ENCODE data around the gene LRP4.
A peak's percentile ranks its signal among the peaks of the same experiment; 100 is the strongest.

The LRP4 gene

GRCh38 chr11:46895821-46896220, 22.5 kb downstream of the LRP4 start:
- FAIRE-seq: no peak
- DNase-seq (ENCODE audit: extremely low spot score, insufficient read length, low read depth): no peak

- DNase-seq (ENCODE audit: extremely low spot score, insufficient read length, low read depth) (no peak), FAIRE-seq (no peak)
These were observed 23.4 kb downstream of the LRP4 start for GRCh38 chr11:46894961-46895360.

- no peak for FAIRE-seq
- DNase-seq (ENCODE audit: extremely low spot score, insufficient read length, low read depth): no peak
These were observed 23.8 kb downstream of the LRP4 start for GRCh38 chr11:46894506-46894905.

- FAIRE-seq (no peak), DNase-seq (ENCODE audit: extremely low spot score, insufficient read length, low read depth) (no peak)
These were observed 25.5 kb downstream of the LRP4 start for GRCh38 chr11:46892838-46893237.

GRCh38 chr11:46892109-46892508, 26.2 kb downstream of the LRP4 start:
- FAIRE-seq: no peak
- DNase-seq (ENCODE audit: extremely low spot score, insufficient read length, low read depth): no peak

- DNase-seq (ENCODE audit: extremely low spot score, insufficient read length, low read depth): no peak
- no peak for FAIRE-seq
These were observed 27.7 kb downstream of the LRP4 start for GRCh38 chr11:46890665-46891064.

GRCh38 chr11:46889689-46890475, 28.5 kb downstream of the LRP4 start:
- peak; percentile 60 for DNase-seq (ENCODE audit: extremely low spot score, insufficient read length, low read depth)
- peak; percentile 91 for FAIRE-seq

GRCh38 chr11:46889251-46889650, 29.1 kb downstream of the LRP4 start:
- FAIRE-seq (no peak), DNase-seq (ENCODE audit: extremely low spot score, insufficient read length, low read depth) (no peak)

- no peak for FAIRE-seq
- no peak for DNase-seq (ENCODE audit: extremely low spot score, insufficient read length, low read depth)
These were observed 29.7 kb downstream of the LRP4 start for GRCh38 chr11:46888636-46889035.

- DNase-seq (ENCODE audit: extremely low spot score, insufficient read length, low read depth) (no peak), FAIRE-seq (no peak)
These were observed 32.1 kb downstream of the LRP4 start for GRCh38 chr11:46886211-46886610.

GRCh38 chr11:46879056-46879585, 39.2 kb downstream of the LRP4 start:
- FAIRE-seq (no peak), DNase-seq (ENCODE audit: extremely low spot score, insufficient read length, low read depth) (no peak)

GRCh38 chr11:46877580-46877979, 40.8 kb downstream of the LRP4 start:
- no peak for DNase-seq (ENCODE audit: extremely low spot score, insufficient read length, low read depth)
- FAIRE-seq: no peak

- no peak for DNase-seq (ENCODE audit: extremely low spot score, insufficient read length, low read depth)
- no peak for FAIRE-seq
These were observed 41.9 kb downstream of the LRP4 start for GRCh38 chr11:46876471-46876870.

- FAIRE-seq (no peak), DNase-seq (ENCODE audit: extremely low spot score, insufficient read length, low read depth) (no peak)
These were observed 43.8 kb downstream of the LRP4 start for GRCh38 chr11:46874586-46874985.

- FAIRE-seq: no peak
- no peak for DNase-seq (ENCODE audit: extremely low spot score, insufficient read length, low read depth)
These were observed 49.4 kb downstream of the LRP4 start for GRCh38 chr11:46868912-46869311.

GRCh38 chr11:46865340-46865739, 53.0 kb downstream of the LRP4 start:
- no peak for FAIRE-seq

GRCh38 chr11:46860218-46860617, 58.1 kb downstream of the LRP4 start:
- no peak for FAIRE-seq
- DNase-seq (ENCODE audit: extremely low spot score, insufficient read length, low read depth): no peak

More at GRCh38 chr11:46865340-46865739, 53.0 kb downstream of the LRP4 start:
- no peak for DNase-seq (ENCODE audit: extremely low spot score, insufficient read length, low read depth)

GRCh38 chr11:46858920-46859546, 59.3 kb downstream of the LRP4 start:
- no peak for FAIRE-seq
- DNase-seq (ENCODE audit: extremely low spot score, insufficient read length, low read depth): no peak

GRCh38 chr11:46857666-46858065, 60.7 kb downstream of the LRP4 start:
- no peak for FAIRE-seq
- no peak for DNase-seq (ENCODE audit: extremely low spot score, insufficient read length, low read depth)

GRCh38 chr11:46856605-46857343, 61.6 kb downstream of the LRP4 start:
- FAIRE-seq (no peak), DNase-seq (ENCODE audit: extremely low spot score, insufficient read length, low read depth) (no peak)

- no peak for DNase-seq (ENCODE audit: extremely low spot score, insufficient read length, low read depth)
- FAIRE-seq: no peak
These were observed 62.5 kb downstream of the LRP4 start for GRCh38 chr11:46855863-46856262.

All from GM18507 (cell line).